Right lobe of liver (tissue), 4 donors: ENCODE measurements around the gene PDE7B.

Source experiments
- POLR2A ChIP-seq: fragments of 450-650 bp; IDR thresholded peaks from one replicate; pipeline ENCODE4 v1.6.1; 2017; ENCODE audit warnings: antibody characterized with exemption, mild to moderate bottlenecking
- TF ChIP-seq, protein P1 (sequence below), 4 donors: fragments of 200-600 bp in 3 of 4; fragments of 450-650 bp in 1 of 4; IDR thresholded peaks; one replicate each; pipeline versions ENCODE4 v1.5.1 to v1.8.0; 2016 to 2022; ENCODE audit warnings: antibody characterized with exemption in 4 of 4, mild to moderate bottlenecking in 2 of 4
- donor health status: DM: no; HTN: no; CAD: no.
- donor health status: DM: no; HTN: no; CAD: no.
- donor health status: DM: no; HTN: yes; CAD: no.

DNA sequence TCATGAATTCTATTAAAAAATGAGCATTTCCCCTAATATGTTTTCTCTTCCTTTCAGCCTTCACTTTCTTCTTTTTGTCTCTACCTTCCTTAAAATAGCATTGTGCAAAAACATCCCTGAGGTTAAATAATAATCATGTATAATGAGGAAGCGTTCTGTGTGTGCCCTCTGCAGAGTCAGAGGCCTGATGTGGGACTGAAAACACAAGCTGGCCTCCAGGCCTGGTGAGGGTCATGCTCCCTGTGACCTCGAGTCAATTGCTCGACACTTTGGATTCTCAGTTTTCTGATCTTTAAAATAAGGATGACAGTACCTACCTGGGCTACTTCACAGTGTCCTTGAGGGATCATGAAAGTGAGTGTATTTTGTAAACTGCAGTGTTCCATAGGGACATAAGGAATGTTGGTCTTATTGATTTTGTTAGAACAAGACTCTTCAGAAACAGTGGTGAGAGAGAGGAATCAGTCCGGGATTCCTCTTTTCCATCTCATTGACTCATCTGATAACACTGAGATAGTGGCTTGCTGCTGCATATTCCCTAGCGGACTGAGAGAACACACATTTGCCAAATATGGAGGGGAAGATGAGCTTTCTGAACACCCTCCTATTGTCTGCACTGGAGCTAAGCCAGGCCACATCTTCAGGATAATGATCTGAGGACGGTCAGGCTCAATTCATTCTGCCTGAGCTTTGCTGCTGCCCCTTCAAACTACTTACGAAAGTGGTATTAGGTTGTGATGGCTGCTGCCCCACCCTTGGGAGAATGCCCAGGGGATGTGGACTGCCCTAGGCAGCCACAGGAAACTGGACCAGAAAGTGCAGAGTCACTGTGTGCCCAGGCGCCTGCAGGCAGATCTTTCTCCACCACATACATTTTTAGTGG, 39.6 kb upstream of the PDE7B start:
- TF ChIP-seq POLR2A = no peak
- TF ChIP-seq, protein P1, sequence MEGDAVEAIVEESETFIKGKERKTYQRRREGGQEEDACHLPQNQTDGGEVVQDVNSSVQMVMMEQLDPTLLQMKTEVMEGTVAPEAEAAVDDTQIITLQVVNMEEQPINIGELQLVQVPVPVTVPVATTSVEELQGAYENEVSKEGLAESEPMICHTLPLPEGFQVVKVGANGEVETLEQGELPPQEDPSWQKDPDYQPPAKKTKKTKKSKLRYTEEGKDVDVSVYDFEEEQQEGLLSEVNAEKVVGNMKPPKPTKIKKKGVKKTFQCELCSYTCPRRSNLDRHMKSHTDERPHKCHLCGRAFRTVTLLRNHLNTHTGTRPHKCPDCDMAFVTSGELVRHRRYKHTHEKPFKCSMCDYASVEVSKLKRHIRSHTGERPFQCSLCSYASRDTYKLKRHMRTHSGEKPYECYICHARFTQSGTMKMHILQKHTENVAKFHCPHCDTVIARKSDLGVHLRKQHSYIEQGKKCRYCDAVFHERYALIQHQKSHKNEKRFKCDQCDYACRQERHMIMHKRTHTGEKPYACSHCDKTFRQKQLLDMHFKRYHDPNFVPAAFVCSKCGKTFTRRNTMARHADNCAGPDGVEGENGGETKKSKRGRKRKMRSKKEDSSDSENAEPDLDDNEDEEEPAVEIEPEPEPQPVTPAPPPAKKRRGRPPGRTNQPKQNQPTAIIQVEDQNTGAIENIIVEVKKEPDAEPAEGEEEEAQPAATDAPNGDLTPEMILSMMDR (IDR thresholded peaks at IDR 0.05) = no peak
